ENCODE results near the gene CFHR2.

The CFHR2 gene

DNA sequence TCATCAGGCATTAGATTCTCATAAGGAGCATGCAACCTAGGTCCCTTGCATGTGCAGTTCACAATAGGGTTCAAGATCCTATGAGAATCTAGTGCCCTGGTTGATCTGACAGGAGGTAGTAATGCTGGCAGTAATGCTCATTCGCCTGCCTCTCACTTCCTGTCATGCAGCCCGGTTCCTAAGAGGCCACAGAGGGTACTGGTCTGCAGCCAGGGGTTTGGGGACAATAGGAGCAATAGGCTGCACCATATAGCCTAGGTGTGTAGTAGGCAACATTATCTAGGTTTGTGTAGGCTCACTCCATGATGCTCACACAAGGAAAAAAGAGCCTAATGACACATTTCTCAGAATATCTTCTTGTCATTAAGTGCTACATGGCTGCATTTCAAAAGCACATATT, 59.6 kb downstream of the CFHR2 start:
- no peak for DNase-seq (ENCODE audit: low spot score)

DNA sequence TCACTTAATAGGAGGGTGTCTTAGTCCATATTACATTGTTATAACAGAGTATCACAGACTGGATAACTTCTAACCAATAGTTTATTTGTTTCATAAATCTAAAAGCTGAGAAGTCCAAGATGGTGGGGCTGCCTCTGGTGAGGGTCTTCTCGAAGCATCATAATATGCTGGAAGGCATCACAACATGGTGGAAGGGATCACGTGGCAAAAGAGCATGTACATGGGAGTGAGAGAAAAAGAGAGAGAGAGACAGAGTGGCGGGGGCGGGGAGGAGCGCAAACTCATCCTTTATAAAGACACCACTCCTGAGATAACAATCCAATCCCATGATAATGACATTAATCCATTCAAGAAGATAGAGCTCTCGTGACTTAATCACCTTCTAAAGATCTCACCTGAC, 65.3 kb downstream of the CFHR2 start:
- no peak for DNase-seq (ENCODE audit: low spot score)

All from CD4-positive, alpha-beta T cell treated with Interleukin-6 at 100 ng/mL for 8 hours (primary cell).